ENCODE measurements around the gene FBXO31.
"Not testable (repeated sequence)": the region's sequence is repeated elsewhere in the genome, so short reads cannot be mapped to it uniquely, and the experiment has no call there.

FBXO31 gene

GRCh38 chr16:87344165-87344930 is 39.2 kb downstream of the FBXO31 start:
- DNase-seq (ENCODE audit: low read depth in 2 of 2), result no peak

DNA sequence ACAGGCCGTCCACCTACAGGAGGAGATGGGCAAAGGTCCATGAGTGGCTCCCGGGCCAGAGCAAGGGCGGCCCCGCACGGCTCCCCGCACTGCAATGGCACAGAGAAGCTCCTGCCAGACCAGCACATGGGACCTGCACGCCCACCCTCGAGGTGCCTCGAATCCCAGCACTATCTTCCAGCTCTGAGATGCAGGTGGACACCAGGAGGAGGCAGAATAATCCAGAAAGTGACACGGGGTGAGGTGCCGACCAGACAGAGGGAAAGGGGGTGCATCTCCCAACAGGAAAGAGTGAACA is 39.9 kb downstream of the FBXO31 start:
- no peak for DNase-seq (ENCODE audit: low read depth in 2 of 2)

- no peak for DNase-seq (ENCODE audit: low read depth in 2 of 2)
These were observed 40.4 kb downstream of the FBXO31 start for GRCh38 chr16:87342978-87343752.

- no peak for DNase-seq (ENCODE audit: low read depth in 2 of 2)
These were observed 41.1 kb downstream of the FBXO31 start for GRCh38 chr16:87342504-87342903.

DNA sequence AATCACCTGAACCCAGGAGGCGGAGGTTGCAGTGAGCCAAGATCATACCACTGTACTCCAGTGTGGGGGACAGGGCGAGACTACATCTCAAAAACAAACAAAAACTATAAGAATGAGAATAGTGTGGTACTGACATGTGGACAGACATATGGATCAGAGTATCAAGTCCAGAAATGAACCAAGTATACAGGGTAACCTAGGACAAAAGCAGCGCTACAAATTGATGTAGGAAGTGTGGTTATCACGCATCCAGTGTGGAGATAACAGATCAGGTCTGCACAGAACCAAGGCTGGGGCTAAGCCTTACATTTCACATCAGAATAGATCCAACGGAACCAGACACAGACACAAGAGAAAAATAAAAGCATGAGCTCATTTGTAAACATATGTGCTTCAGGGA is 43.4 kb downstream of the FBXO31 start:
- DNase-seq (ENCODE audit: low read depth in 2 of 2), result no peak

GRCh38 chr16:87339724-87340105 is 43.9 kb downstream of the FBXO31 start:
- not testable (repeated sequence) for DNase-seq (ENCODE audit: low read depth in 2 of 2)

GRCh38 chr16:87339086-87339723 is 44.4 kb downstream of the FBXO31 start:
- no peak for DNase-seq (ENCODE audit: low read depth in 2 of 2)

- DNase-seq (ENCODE audit: low read depth in 2 of 2), result no peak
These were observed 45.3 kb downstream of the FBXO31 start for GRCh38 chr16:87338155-87338765.

- no peak for DNase-seq (ENCODE audit: low read depth in 2 of 2)
These were observed 46.3 kb downstream of the FBXO31 start for GRCh38 chr16:87337262-87337771.

DNA sequence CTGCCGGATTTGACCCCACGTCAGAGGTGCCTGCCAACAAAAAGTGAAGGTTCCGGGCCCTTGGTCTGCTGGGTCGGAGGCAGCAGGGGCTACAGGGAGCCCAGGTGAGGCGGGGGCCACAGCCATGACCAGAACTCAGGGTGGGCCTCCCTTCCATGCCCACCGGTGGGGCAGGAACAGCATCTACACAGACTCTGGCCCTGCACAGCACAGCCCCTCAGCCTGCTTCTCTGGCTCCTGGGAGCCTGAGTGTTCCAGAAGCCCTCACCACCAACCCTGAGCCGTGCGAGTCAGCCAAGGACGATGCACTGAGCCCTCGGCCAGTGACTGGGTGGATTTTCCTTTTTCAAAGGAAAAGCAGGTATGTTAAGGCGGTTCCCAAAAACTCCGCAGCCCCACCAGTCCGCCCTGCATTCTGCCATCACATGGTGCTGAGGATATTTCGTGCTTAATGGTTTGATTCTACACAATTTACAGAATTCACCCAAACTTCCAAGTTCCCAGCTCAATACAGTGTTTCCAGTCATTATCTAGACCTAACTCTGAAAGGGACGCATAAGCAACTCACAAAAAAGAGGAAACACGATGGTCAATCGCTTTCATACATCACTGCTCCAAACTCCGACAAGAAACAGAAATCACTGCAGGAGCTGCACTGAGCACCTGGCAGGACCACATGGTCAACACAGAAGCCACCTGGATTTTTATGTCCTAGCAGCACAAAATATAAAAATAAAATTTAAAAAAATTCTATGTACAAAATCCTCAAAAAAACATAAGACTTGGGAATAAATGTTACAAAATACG is 46.9 kb downstream of the FBXO31 start:
- no peak for DNase-seq (ENCODE audit: low read depth in 2 of 2)

DNA sequence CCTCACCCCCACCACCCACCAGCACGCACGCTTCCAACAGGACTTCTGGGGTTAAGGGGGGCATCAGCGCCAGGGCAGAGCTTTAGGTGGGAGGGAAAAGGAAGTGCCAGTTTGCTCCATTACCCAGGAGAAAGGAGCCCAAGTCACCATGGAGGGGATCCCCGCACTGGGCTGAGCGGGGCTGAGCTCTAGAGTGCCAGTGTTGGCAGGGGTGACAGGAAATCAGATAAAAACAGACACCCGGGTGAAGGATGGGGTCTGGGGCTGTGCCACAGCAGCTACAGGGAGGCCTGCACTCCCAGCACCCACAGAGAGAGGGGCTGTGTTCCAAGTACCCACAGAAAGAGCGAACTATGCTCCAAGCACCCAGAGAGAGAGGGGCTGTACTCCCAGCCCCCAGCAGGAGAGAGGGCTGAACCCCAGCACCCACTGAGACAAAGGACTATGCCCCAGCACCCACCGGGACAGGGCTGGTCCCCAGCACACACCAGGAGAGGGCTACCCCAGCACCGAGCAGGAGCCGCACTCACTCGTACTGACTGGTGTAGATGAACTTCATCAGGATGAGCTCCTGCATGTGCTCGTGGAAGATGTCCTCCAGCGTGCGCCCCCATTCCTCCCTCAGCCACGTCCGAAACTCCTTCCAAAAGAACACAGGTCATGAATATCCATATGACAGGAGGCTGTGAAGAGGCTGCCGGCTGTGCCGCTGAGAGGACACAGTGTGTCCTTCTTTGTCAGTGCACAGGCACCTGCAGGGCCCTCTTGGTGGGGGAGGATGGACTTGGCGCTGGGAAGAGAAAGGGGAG is 47.7 kb downstream of the FBXO31 start:
- no peak for DNase-seq (ENCODE audit: low read depth in 2 of 2)

- DNase-seq (ENCODE audit: low read depth in 2 of 2), result no peak
These were observed 48.6 kb downstream of the FBXO31 start for GRCh38 chr16:87334651-87335624.

DNA sequence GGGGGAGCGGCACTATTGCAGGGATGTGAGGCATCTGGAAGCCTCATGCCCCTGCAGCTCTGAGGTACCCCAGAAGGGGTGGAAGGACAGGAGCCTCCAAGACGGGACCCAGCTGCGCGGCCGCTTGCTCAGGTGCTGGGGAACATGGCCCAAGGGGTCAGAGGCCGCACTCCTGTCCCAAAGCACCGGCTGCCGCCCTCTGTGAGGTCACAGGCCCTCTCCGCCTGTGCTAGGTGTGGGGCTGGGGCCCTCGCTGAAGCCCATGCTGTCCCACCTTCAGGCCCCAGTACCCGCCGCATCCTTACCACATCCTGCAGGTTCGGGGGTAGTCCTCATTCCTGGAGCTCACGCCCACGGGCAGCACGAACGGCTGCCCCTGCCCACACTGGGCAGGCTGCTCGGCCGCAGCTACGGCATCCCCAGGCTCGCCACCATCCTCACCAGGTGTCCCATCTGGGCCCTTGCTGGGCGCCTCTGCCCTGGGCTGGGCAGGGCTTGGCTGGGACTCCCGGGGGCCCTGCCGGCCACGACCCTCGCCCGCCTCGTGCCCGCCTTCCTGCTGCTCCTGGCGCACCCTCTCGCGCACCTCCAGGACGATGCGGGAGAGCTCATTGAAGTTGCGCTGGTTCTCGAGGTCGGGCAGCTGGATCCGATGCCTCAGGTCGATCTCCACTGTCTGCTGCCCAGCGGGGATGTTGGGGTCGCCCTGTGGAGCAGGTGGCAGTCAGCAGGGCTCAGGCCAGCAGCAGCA is 49.8 kb downstream of the FBXO31 start:
- DNase-seq (ENCODE audit: low read depth in 2 of 2), result no peak

GRCh38 chr16:87333101-87333500 is 50.5 kb downstream of the FBXO31 start:
- DNase-seq (ENCODE audit: low read depth in 2 of 2), result no peak

DNA sequence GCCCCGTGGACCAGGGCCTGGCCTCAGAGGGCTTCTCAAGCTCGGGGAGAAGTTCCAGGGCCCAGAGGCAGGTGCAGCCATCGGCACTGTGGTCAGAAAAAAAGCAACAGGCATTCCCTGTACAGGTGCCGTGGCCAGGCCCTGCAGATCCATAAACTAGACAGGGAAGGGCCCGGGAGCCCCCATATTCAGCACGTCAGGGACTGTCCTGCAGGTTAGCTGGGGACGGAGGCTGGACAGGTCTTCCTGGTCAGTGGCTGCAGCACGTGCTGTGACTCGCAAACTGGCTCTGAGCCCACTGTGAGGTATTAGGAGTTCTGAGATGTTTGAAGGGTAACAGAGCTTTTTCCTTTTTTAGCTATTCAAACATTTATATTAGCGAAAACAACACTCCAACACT is 51.4 kb downstream of the FBXO31 start:
- DNase-seq (ENCODE audit: low read depth in 2 of 2), result no peak

GRCh38 chr16:87331241-87331801 is 52.3 kb downstream of the FBXO31 start:
- DNase-seq (ENCODE audit: low read depth in 2 of 2), result no peak

- DNase-seq (ENCODE audit: low read depth in 2 of 2), result no peak
These were observed 52.9 kb downstream of the FBXO31 start for GRCh38 chr16:87330646-87331045.

DNA sequence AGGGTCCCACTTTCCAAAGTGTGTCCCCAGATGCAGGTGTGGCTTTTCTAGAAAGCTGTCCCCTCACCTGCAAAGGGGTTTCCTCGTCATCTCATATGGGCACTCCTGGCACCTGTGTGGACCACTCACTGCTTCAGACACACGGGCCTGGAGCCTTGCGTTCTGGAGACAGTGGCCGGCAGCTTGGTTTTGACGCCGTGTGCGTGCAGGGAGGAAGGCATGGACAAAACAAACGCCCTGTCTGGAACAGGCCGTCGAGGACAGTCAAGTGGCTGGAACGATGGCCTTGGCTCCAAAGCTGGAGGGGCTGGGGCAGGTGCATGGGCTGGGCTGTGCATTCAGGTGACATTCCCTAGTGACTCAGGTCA is 53.3 kb downstream of the FBXO31 start:
- DNase-seq (ENCODE audit: low read depth in 2 of 2), result no peak

Data from stimulated activated CD8-positive, alpha-beta memory T cell treated with anti-CD3 and anti-CD28 coated beads, Interleukin-7, amount 100 ng/mL, for 1 hour (primary cell).